Nephron progenitor cell (in vitro differentiated cells): Measurements from ENCODE around the gene LCP1.

Experiments
- DNase-seq: peaks from one replicate; pipeline ENCODE4 v3.0.0; 2021
- H3K27ac Mint-ChIP-seq: 2 replicates; pipeline ENCODE4 v1.8.0; 2021; ENCODE audit warnings: mild to moderate bottlenecking, moderate library complexity, mixed read lengths
- H3K27me3 Mint-ChIP-seq: 2 replicates; pipeline ENCODE4 v1.8.0; 2021; ENCODE audit warnings: mild to moderate bottlenecking, low read depth, mixed read lengths; ENCODE audit not compliant: poor library complexity
- H3K36me3 Mint-ChIP-seq: 2 replicates; pipeline ENCODE4 v1.8.0; 2021; ENCODE audit warnings: low read depth, mixed read lengths
- H3K4me1 Mint-ChIP-seq: 2 replicates; pipeline ENCODE4 v1.8.0; 2021; ENCODE audit warnings: mixed read lengths
- H3K4me3 Mint-ChIP-seq: 2 replicates; pipeline ENCODE4 v1.8.0; 2021; ENCODE audit warnings: mild to moderate bottlenecking, moderate library complexity, mixed read lengths
- H3K9me3 Mint-ChIP-seq: 2 replicates; pipeline ENCODE4 v1.8.0; 2021; ENCODE audit warnings: mild to moderate bottlenecking, moderate library complexity, mixed read lengths
- CTCF ChIP-seq: fragments of 200-600 bp; sonication (generic); IDR thresholded peaks from 2 replicates; pipeline ENCODE4 v1.5.0; 2021; ENCODE audit warnings: antibody characterized with exemption

The LCP1 gene

GRCh38 chr13:46198696-46199193 lies 16.8 kb upstream of the LCP1 start:
- DNase-seq = no peak

GRCh38 chr13:46197299-46198048 lies 15.5 kb upstream of the LCP1 start:
- no peaks in the 10 kb centered on the region for H3K27me3 Mint-ChIP-seq
- H3K27ac Mint-ChIP-seq = no peak overlapping the region
- no peaks in the 10 kb centered on the region for H3K9me3 Mint-ChIP-seq
- H3K4me1 Mint-ChIP-seq = peaks cover 5% of the 10 kb centered on the region
- no peaks in the 10 kb centered on the region for H3K36me3 Mint-ChIP-seq
- no peak for DNase-seq
- no peak overlapping the region for H3K4me3 Mint-ChIP-seq
- TF ChIP-seq CTCF = no peak

More at GRCh38 chr13:46198696-46199193, 16.8 kb upstream of the LCP1 start:
- H3K36me3 Mint-ChIP-seq = no peaks in the 10 kb centered on the region
- TF ChIP-seq CTCF = no peak
- no peak overlapping the region for H3K27ac Mint-ChIP-seq
- no peaks in the 10 kb centered on the region for H3K27me3 Mint-ChIP-seq
- H3K9me3 Mint-ChIP-seq = no peaks in the 10 kb centered on the region
- peaks cover 5% of the 10 kb centered on the region for H3K4me1 Mint-ChIP-seq
- H3K4me3 Mint-ChIP-seq = no peak overlapping the region

- Mint-ChIP-seq H3K4me1 (peaks cover 8% of the 10 kb centered on the region), H3K27me3 (no peaks in the 10 kb centered on the region), H3K36me3 (no peaks in the 10 kb centered on the region), H3K4me3 (no peak overlapping the region), H3K9me3 (no peaks in the 10 kb centered on the region), H3K27ac (no peak overlapping the region)
- DNase-seq = no peak
- no peak for TF ChIP-seq CTCF
Measured at GRCh38 chr13:46195016-46195415, 13.0 kb upstream of the LCP1 start.

GRCh38 chr13:46192412-46192811 lies 10.4 kb upstream of the LCP1 start:
- Mint-ChIP-seq H3K9me3 (no peaks in the 10 kb centered on the region), H3K4me3 (no peak overlapping the region), H3K27me3 (no peaks in the 10 kb centered on the region), H3K4me1 (peaks cover 4% of the 10 kb centered on the region), H3K36me3 (no peaks in the 10 kb centered on the region), H3K27ac (no peak overlapping the region)
- DNase-seq = no peak
- no peak for TF ChIP-seq CTCF

- H3K36me3 Mint-ChIP-seq = no peaks in the 10 kb centered on the region
- no peak for DNase-seq
- no peaks in the 10 kb centered on the region for H3K4me1 Mint-ChIP-seq
- H3K4me3 Mint-ChIP-seq = no peak overlapping the region
- no peak for TF ChIP-seq CTCF
- no peak overlapping the region for H3K27ac Mint-ChIP-seq
- H3K9me3 Mint-ChIP-seq = no peaks in the 10 kb centered on the region
- no peaks in the 10 kb centered on the region for H3K27me3 Mint-ChIP-seq
Measured at GRCh38 chr13:46185634-46186033, 3.7 kb upstream of the LCP1 start.

- no peaks in the 10 kb centered on the region for H3K9me3 Mint-ChIP-seq
- no peaks in the 10 kb centered on the region for H3K36me3 Mint-ChIP-seq
- no peak overlapping the region for H3K4me3 Mint-ChIP-seq
- H3K27me3 Mint-ChIP-seq = peaks cover 2% of the 10 kb centered on the region
- H3K4me1 Mint-ChIP-seq = peaks cover 10% of the 10 kb centered on the region
- peak; percentile 44 for TF ChIP-seq CTCF
- DNase-seq = peak; percentile 45
- no peak overlapping the region for H3K27ac Mint-ChIP-seq
Measured at GRCh38 chr13:46184277-46184699, 2.3 kb upstream of the LCP1 start.
